Brain microvascular endothelial cell (primary cell): ENCODE results near the gene FRMD3.

ENCODE experiments used
- DNase-seq: peaks from one replicate; pipeline ENCODE4 v3.0.0-alpha.2; 2020
- H3K27ac ChIP-seq: fragments of 250-450 bp; sonication (Bioruptor Pico); 2 replicates; pipeline ENCODE4 v1.5.1; 2020; ENCODE audit warnings: mild to moderate bottlenecking, moderate library complexity
- H3K27me3 ChIP-seq: fragments of 250-450 bp; sonication (Bioruptor Pico); replicated peaks from 2 replicates; pipeline ENCODE4 v1.5.1; 2020; ENCODE audit warnings: mild to moderate bottlenecking
- H3K36me3 ChIP-seq: fragments of 250-450 bp; sonication (Bioruptor Pico); replicated peaks from 2 replicates; pipeline ENCODE4 v1.5.1; 2020; ENCODE audit warnings: mild to moderate bottlenecking
- H3K4me3 ChIP-seq: 2 replicates; pipeline ENCODE4 v1.5.1; 2011; ENCODE audit warnings: low read depth, mild to moderate bottlenecking, control low read depth, low read length, moderate library complexity
- in situ Hi-C: cut with HindIII; loops from 2 replicates; pipeline ENCODE4 v1.10.0; 2017; ENCODE audit warnings: low sequenced_read_pairs, low pct_ligation_motif_present
- TF ChIP-seq, protein P1 (sequence below): IDR thresholded peaks from 2 replicates; pipeline ENCODE4 v1.5.1; 2011; ENCODE audit warnings: low read depth, mild to moderate bottlenecking, moderate library complexity, low read length, control low read depth, inconsistent platforms; ENCODE audit errors: missing control alignments

Gene FRMD3

DNA sequence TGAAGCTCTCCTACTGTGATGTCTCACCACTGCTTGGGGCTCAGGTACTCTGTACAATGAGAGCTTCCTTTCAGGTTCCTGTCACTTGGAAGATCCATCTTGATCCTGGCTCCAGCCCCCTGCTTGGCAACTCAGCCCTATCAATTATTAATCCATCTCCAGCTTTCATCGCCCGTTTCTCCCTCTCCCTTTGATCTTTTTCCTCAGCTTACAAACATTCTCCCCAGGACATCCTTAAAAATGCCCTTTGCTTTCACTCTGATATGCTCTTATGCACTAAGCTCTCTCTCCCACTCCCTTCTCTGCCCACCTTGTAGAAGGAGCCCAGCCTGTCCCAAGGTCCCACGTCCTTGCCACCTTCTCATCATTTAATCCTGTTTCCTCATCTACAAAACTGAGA lies 109.0 kb downstream of the FRMD3 start:
- H3K27me3 ChIP-seq = no peaks in the 10 kb centered on the region
- DNase-seq = no peak

DNA sequence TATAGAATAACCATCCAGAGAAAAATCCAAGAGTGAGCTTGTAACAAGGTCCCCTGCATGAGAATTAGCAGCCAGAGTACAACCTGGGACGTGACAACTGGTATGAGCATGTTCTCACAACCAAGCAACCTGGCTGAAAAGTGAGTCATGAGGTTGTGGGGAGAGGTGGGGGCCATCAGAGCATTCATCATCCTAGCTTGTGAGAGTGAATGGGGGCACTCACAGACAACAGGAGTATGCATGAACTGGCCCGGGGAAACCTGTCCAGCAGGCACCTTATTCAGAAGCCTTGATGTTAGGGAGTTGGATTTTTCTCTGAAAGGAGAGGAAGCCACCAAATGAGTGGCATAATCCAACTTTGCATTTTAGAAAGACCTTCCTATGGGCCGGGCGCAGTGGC lies 113.0 kb downstream of the FRMD3 start:
- no peaks in the 10 kb centered on the region for H3K36me3 ChIP-seq
- no peak overlapping the region for H3K4me3 ChIP-seq
- no peak for DNase-seq
- no peak overlapping the region for H3K27ac ChIP-seq
- TF ChIP-seq, protein P1, sequence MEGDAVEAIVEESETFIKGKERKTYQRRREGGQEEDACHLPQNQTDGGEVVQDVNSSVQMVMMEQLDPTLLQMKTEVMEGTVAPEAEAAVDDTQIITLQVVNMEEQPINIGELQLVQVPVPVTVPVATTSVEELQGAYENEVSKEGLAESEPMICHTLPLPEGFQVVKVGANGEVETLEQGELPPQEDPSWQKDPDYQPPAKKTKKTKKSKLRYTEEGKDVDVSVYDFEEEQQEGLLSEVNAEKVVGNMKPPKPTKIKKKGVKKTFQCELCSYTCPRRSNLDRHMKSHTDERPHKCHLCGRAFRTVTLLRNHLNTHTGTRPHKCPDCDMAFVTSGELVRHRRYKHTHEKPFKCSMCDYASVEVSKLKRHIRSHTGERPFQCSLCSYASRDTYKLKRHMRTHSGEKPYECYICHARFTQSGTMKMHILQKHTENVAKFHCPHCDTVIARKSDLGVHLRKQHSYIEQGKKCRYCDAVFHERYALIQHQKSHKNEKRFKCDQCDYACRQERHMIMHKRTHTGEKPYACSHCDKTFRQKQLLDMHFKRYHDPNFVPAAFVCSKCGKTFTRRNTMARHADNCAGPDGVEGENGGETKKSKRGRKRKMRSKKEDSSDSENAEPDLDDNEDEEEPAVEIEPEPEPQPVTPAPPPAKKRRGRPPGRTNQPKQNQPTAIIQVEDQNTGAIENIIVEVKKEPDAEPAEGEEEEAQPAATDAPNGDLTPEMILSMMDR = no peak
- no peaks in the 10 kb centered on the region for H3K27me3 ChIP-seq
- in situ Hi-C loops = no loop called here

More for the DNA sequence above, 109.0 kb downstream of the FRMD3 start:
- no peak overlapping the region for H3K4me3 ChIP-seq
- TF ChIP-seq, protein P1 = no peak
- no peak overlapping the region for H3K27ac ChIP-seq
- in situ Hi-C loops = no loop called here
- H3K36me3 ChIP-seq = no peaks in the 10 kb centered on the region

DNA sequence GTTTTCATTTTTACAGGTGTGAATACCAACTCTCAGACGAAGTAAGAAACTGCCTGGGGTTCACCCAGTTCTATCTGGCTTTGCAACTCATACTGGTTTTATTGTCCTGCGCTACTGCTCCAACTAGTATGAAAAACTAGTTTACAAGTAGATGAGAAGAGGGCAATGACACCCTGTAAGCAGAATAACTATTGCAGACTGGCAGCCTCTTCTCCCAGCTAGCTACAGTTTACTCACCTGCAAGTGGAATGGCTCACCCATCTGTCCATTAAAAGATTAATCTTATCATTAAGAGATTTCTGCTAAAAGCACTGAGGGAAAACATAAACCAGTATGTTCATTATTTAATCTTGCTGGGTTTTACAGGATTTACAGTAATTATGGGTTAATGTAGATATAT lies 113.4 kb downstream of the FRMD3 start:
- TF ChIP-seq, protein P1 = no peak
- Histone ChIP-seq H3K36me3 (no peaks in the 10 kb centered on the region), H3K27me3 (no peaks in the 10 kb centered on the region), H3K4me3 (no peak overlapping the region), H3K27ac (no peak overlapping the region)
- DNase-seq = no peak
- in situ Hi-C loops = no loop called here

DNA sequence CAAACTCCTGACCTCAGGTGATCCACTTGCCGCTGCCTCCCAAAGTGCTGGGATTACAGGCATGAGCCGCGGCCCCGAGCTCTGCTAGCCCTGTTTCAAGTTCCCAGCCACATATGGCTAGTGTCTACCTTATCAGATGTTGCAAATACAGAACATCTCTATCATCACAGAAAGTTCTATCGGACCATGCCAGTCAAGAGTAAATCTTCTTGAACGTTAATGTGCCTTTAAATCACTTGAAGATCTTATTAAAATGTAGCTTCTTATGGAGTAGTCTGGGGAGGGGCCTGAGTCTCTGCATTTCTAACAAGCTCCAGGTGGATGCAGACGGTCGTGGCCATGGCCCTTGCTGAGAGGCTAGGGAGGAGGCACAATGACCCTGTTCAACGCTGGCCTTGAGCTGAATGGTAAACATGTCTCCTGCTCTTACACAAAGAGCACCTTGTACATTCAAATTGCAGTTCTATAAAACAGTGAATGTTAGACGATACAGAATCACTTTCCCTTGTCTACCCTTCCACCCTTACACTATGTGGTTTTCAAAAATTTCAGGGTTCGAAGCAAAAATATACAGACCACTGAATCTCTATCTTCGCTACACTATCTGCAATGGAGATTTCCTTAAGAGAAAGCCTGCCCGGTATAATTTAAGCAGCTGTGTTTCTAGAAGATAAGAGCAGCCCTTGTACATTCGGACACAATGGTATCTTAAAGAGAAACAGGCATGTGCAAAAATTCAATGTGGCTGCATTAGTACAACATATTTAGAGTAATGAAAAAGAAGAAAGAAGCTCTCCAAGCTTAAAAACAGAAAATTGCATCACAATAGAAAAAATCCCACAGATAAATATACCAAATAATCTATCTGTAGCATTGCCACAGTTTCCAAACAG lies 114.1 kb downstream of the FRMD3 start:
- no peak for DNase-seq
- Histone ChIP-seq H3K27ac (no peak overlapping the region), H3K36me3 (no peaks in the 10 kb centered on the region), H3K4me3 (no peak overlapping the region), H3K27me3 (no peaks in the 10 kb centered on the region)
- in situ Hi-C loops = no loop called here
- TF ChIP-seq, protein P1 = no peak

DNA sequence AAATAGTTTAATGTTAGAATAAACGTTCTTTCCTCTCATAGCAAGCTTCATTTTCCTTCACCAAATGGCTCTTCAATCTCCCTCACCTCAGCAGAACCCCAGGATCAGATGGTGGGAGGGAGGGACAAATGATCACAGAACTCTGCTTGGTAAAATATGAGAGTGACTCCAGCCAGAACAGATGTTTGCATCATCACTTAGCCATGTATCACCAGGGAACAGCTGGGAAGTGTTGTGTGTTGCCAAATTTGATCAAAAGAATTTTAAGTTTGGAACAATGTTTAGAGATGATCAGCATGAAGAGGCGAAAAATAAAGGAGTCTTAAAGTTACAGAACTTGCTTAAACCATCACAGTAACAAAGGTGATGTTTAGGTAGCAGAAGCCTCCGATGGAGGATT lies 115.7 kb downstream of the FRMD3 start:
- H3K36me3 ChIP-seq = no peaks in the 10 kb centered on the region
- in situ Hi-C loops = no loop called here
- H3K27me3 ChIP-seq = no peaks in the 10 kb centered on the region
- no peak overlapping the region for H3K27ac ChIP-seq
- TF ChIP-seq, protein P1 = no peak
- no peak for DNase-seq
- H3K4me3 ChIP-seq = no peak overlapping the region
